CD4-positive, alpha-beta T cell (primary cell): ENCODE results near the gene MROH9. TPM values are rescaled to one million over a fixed set of nuclear protein-coding genes. Genes with fewer than 3 reads are reported as not detected.

Experiments used
- ATAC-seq: fragments of 200-7000 bp; cut with Tn5 transposase; one replicate; pipeline ENCODE4 v1.10.0; 2022; ENCODE audit warnings: mild to moderate bottlenecking; ENCODE audit not compliant: poor library complexity
- CTCF ChIA-PET: fragments of 350-600 bp; sonication (Branson Sonifier 250); formaldehyde crosslinking; loops from one replicate; lab custom pipeline; 2021; ENCODE audit warnings: antibody characterized with exemption, inconsistent platforms; lab: Charles Lee
- POLR2A ChIA-PET: fragments of 350-600 bp; sonication (Branson Sonifier 250); formaldehyde crosslinking; loops from one replicate; lab custom pipeline; 2021; ENCODE audit warnings: antibody characterized with exemption, inconsistent platforms; lab: Charles Lee
- DNase-seq, 14 experiments: peaks; one replicate each; pipeline ENCODE4 v3.0.0-alpha.2; 2013 to 2020; ENCODE audit warnings: mixed read lengths in 2 of 14
- H3K27ac ChIP-seq, 2 donors: one replicate each; pipeline versions ENCODE4 v1.5.1 to v1.7.0; 2013; ENCODE audit warnings: low read length in 2 of 2, low read depth in 1 of 2, mild to moderate bottlenecking in 1 of 2
- H3K27me3 ChIP-seq, 2 experiments: 1 replicate in 1 of 2; 2 replicates in 1 of 2; pipeline versions ENCODE4 v1.6.1 to v1.7.0; 2013; ENCODE audit warnings: low read length in 2 of 2, control low read depth in 1 of 2, mild to moderate bottlenecking in 1 of 2, moderate library complexity in 1 of 2; ENCODE audit not compliant: insufficient read depth in 2 of 2, control insufficient read depth in 1 of 2
- H3K36me3 ChIP-seq: one replicate; pipeline ENCODE4 v1.6.1; 2013; ENCODE audit warnings: low read length, control low read depth; ENCODE audit not compliant: insufficient read depth
- H3K4me1 ChIP-seq: one replicate; pipeline ENCODE4 v1.6.1; 2013; ENCODE audit warnings: low read length, control low read depth; ENCODE audit not compliant: insufficient read depth
- H3K4me3 ChIP-seq: one replicate; pipeline ENCODE4 v1.5.1; 2013; ENCODE audit warnings: mild to moderate bottlenecking, low read length, moderate library complexity
- H3K9me3 ChIP-seq, 2 experiments: 1 replicate in 1 of 2; 2 replicates in 1 of 2; pipeline versions ENCODE4 v1.6.1 to v1.7.0; 2013; ENCODE audit warnings: low read length in 2 of 2, mild to moderate bottlenecking in 2 of 2, control low read depth in 1 of 2, moderate library complexity in 1 of 2; ENCODE audit not compliant: control insufficient read depth in 1 of 2, insufficient read depth in 1 of 2
- H3K27ac Mint-ChIP-seq: one replicate; pipeline ENCODE4 v1.8.0; 2020; ENCODE audit warnings: mixed read lengths
- H3K27me3 Mint-ChIP-seq: one replicate; pipeline ENCODE4 v1.8.0; 2021; ENCODE audit warnings: mixed read lengths
- H3K36me3 Mint-ChIP-seq: one replicate; pipeline ENCODE4 v1.8.0; 2021; ENCODE audit warnings: low read depth, mixed read lengths
- H3K4me1 Mint-ChIP-seq: one replicate; pipeline ENCODE4 v1.8.0; 2021; ENCODE audit warnings: low read depth, mixed read lengths
- H3K4me3 Mint-ChIP-seq: one replicate; pipeline ENCODE4 v1.8.0; 2020; ENCODE audit warnings: mild to moderate bottlenecking, mixed read lengths
- H3K9me3 Mint-ChIP-seq: one replicate; pipeline ENCODE4 v1.8.0; 2020; ENCODE audit warnings: mixed read lengths
- intact Hi-C, 2 experiments: fragments of 100-400 bp; cut with DNase I in 1 of 2; cut with micrococcal nuclease in 1 of 2; formaldehyde crosslinking; loops; one replicate each; pipeline versions ENCODE4 v1.15.1 to v1.9.0; 2023 to 2025; cut with DNase I, micrococcal nuclease
- total RNA-seq, 174 experiments: library from RNA in 2 of 174; stranded (reverse) in 2 of 174; gene quantifications; one replicate each; pipeline ENCODE4 v1.2.3 and lab custom pipeline; 2021 to 2026
- TF ChIP-seq, protein P1 (sequence below): fragments of 200-600 bp; IDR thresholded peaks from one replicate; pipeline ENCODE4 v1.8.0; 2022; ENCODE audit warnings: antibody characterized with exemption, mild to moderate bottlenecking

Gene MROH9
- total RNA-seq, 2 experiments from 2014 or later, result not detected

DNA sequence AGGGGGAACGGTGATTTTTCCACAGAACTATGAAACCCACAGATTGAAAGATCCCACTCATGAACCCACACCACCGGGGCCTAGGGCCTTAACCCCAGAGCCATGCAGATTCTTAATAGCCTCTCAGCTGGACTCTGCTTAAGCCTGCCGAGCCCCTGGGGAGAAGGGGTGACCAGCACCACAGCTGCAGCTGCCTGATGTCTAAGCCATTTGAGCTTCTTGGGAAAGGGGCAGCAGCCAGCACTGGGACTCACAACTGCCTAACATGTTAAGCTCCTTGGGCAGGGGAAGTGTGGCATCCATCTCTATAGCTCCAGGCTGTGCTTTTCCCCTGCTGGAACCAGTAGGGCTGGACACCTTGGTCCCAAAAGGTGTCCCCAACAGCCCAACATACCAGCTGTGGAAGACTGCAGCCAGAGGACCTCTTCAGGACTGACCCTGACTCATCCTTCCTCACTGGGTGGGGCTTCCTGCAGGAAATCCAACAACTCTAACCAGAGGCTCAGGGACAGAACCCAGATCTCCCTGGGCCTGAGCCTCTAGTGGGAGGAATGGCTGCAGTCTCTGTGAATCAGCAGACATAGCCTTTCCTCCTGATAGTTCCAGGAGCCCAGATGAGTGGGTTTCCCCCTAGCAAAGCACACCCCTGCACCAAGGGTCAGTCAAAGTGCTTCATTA lies 120.8 kb downstream of the MROH9 start:
- no peak overlapping the region for H3K27ac ChIP-seq
- ATAC-seq, result no peak
- no peak for DNase-seq
- Mint-ChIP-seq H3K36me3 (no peaks in the 10 kb centered on the region), H3K4me1 (no peaks in the 10 kb centered on the region), H3K4me3 (no peak overlapping the region), H3K27me3 (peaks cover 8% of the 10 kb centered on the region), H3K9me3 (peaks cover 7% of the 10 kb centered on the region), H3K27ac (no peak overlapping the region)
- TF ChIP-seq, protein P1, sequence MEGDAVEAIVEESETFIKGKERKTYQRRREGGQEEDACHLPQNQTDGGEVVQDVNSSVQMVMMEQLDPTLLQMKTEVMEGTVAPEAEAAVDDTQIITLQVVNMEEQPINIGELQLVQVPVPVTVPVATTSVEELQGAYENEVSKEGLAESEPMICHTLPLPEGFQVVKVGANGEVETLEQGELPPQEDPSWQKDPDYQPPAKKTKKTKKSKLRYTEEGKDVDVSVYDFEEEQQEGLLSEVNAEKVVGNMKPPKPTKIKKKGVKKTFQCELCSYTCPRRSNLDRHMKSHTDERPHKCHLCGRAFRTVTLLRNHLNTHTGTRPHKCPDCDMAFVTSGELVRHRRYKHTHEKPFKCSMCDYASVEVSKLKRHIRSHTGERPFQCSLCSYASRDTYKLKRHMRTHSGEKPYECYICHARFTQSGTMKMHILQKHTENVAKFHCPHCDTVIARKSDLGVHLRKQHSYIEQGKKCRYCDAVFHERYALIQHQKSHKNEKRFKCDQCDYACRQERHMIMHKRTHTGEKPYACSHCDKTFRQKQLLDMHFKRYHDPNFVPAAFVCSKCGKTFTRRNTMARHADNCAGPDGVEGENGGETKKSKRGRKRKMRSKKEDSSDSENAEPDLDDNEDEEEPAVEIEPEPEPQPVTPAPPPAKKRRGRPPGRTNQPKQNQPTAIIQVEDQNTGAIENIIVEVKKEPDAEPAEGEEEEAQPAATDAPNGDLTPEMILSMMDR, result no peak
- H3K4me3 ChIP-seq, result no peak overlapping the region
- ChIA-PET CTCF (no interaction called here), POLR2A (no interaction called here)
- no peaks in the 10 kb centered on the region for H3K4me1 ChIP-seq
- H3K9me3 ChIP-seq, result peaks cover 0 to 8% of the 10 kb centered on the region in 2 experiments
- no peaks in the 10 kb centered on the region for H3K36me3 ChIP-seq
- intact Hi-C loops, result no loop called here
- peaks cover 0 to 4% of the 10 kb centered on the region in 2 experiments for H3K27me3 ChIP-seq

DNA sequence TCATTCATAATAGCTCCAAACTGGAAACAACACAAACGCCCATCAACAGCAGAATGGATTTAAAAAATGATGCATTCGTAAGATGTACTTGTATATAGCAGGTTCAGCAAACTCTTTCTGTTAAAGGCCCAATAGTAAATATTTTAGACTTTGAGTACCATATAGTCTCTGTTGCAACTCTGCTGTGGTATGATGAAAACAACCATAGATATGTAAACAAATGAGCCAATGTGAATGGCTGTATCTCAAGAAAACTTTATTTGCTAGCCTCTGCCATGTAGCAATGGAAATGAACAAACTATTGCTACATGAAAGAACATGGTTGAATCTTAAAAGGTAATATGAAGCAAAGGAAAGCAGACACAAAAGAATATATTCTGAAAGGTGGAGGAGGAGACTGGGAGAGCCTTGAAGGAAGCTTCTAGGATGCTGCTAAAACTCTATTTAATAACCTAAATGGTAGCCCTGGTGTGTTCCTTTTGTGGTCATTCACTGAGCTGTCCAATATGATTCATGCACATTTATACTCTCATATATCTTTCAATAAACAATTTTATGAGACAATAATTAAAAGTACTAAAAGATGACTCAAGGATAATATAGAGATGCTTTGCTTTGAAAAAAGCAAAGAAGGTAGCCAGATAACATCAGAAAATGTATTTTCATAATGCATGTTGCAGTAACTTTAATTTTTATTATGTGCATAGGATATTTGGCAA lies 126.2 kb downstream of the MROH9 start:
- no peak for ATAC-seq
- TF ChIP-seq, protein P1, result no peak
- no peaks in the 10 kb centered on the region for H3K27me3 Mint-ChIP-seq
- no peaks in the 10 kb centered on the region for H3K36me3 Mint-ChIP-seq
- no peaks in the 10 kb centered on the region for H3K4me1 ChIP-seq
- POLR2A ChIA-PET, result no interaction called here
- CTCF ChIA-PET, result no interaction called here
- DNase-seq, result no peak
- H3K9me3 Mint-ChIP-seq, result peaks cover 5% of the 10 kb centered on the region
- no peaks in the 10 kb centered on the region for H3K27me3 ChIP-seq
- H3K4me3 ChIP-seq, result no peak overlapping the region
- no peaks in the 10 kb centered on the region for H3K4me1 Mint-ChIP-seq
- H3K4me3 Mint-ChIP-seq, result no peak overlapping the region
- H3K27ac ChIP-seq, result no peak overlapping the region
- no peaks in the 10 kb centered on the region for H3K9me3 ChIP-seq
- H3K27ac Mint-ChIP-seq, result no peak overlapping the region
- H3K36me3 ChIP-seq, result no peaks in the 10 kb centered on the region
- intact Hi-C loops, result no loop called here

DNA sequence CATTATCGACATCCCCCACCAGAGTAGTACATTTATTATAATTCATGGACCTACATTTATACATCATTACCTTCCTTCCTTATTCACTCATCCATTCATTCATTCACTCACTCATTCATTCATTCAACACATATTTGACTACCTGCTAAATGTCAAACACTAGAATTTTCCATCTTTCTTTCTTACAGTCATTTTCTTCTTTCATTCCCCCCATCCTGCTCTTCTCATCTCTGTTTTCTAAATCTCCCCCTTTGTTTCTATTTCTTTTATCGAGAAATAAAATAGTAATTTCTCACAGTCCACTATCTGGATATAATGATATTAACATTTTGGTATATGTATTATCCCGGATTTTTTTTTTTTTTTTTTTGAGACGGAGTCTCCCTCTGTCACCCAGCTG lies 127.6 kb downstream of the MROH9 start:
- Mint-ChIP-seq H3K4me1 (no peaks in the 10 kb centered on the region), H3K27me3 (peaks cover 2% of the 10 kb centered on the region), H3K36me3 (no peaks in the 10 kb centered on the region), H3K9me3 (no peaks in the 10 kb centered on the region), H3K4me3 (no peak overlapping the region), H3K27ac (no peak overlapping the region)
- Histone ChIP-seq H3K27me3 (no peaks in the 10 kb centered on the region), H3K4me1 (no peaks in the 10 kb centered on the region), H3K4me3 (no peak overlapping the region), H3K27ac (no peak overlapping the region), H3K36me3 (no peaks in the 10 kb centered on the region), H3K9me3 (no peaks in the 10 kb centered on the region)
- ChIA-PET CTCF (no interaction called here), POLR2A (no interaction called here)
- ATAC-seq (no peak), DNase-seq (no peak)
- intact Hi-C loops, result no loop called here
- TF ChIP-seq, protein P1, result no peak
